ENCODE data around the gene MOK. TPM values are rescaled to one million over a fixed set of nuclear protein-coding genes. Genes with fewer than 3 reads are reported as not detected.

MOK gene
- total and polyA plus RNA-seq, 2 donors: 2.9 to 9.0 TPM

DNA sequence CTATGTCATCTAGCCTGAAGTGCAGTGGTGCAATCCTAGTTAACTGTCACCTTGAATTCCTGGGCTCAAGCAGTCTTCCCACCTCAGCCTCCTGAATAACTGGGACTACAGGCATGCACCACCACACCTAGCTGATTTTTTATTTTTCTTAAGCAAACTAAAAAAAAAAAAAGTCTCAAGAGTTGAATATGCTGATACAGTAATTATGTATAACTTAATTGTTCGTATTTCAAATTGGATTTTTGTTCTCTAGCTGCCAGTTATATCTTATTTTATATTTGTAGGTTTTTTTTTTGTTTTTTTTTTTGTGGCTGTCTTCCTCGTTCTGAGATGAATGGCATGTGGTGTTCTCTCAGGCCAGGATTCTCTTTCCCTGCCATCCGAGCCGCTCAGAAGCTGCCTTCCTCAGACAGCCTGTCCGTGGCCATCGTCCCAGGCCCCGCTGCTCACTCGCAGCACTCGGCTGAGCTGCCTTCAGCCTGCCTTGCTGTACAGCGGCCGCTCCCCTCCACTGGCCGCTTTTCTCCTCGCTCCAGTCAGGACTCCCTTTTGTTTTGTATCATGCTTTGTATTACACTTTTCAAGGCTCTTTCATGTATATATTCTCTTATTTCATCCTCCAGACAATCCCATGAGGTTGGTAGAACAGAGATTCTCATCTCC lies 112.0 kb downstream of the MOK start:
- H3K27me3 ChIP-seq (ENCODE audit: control insufficient read depth in 2 of 2, insufficient read depth in 1 of 2, low read length in 1 of 2): no peaks in the 10 kb centered on the region
- peaks cover 24 to 30% of the 10 kb centered on the region in 2 donors for H3K36me3 ChIP-seq (ENCODE audit: control insufficient read depth in 2 of 2, insufficient read depth in 2 of 2, low read length in 1 of 2)
- WGBS: 97% methylated on average over 13 of the region's 13 CpGs
- DNase-seq (ENCODE audit: low read depth in 6 of 9, low spot score in 9 of 9): no peak
- no peak overlapping the region for H3K4me3 ChIP-seq (ENCODE audit: low read length in 2 of 2)
- no peak overlapping the region for H3K27ac ChIP-seq (ENCODE audit: low read depth in 1 of 2, low read length in 1 of 2)
- H3K9me3 ChIP-seq (ENCODE audit: control insufficient read depth in 2 of 2, insufficient read depth in 1 of 2, low read length in 1 of 2): no peaks in the 10 kb centered on the region
- H3K4me1 ChIP-seq (ENCODE audit: control insufficient read depth in 2 of 2, insufficient read depth in 2 of 2, low read length in 2 of 2): peaks cover 0 to 15% of the 10 kb centered on the region in 2 donors

DNA sequence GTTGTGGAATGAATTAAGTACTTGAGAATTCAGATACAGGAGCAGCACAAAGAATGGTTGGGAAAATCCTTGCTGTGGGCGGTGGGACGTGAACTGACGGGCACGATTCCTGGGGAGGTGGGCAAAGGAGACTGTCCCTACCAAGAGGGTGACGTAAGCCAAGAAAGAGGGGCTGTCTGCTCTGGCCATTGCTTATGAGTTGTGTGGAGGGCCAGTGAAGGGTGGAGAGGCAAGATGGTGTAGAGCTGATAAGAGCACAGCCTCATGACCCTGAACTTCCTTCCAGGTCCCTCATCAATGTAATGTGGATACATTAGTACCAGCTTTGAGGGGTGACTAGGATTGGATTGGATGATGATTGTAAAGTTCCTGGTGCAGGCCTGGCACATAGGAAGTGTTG lies 115.1 kb downstream of the MOK start:
- H3K9me3 ChIP-seq (ENCODE audit: control insufficient read depth in 2 of 2, insufficient read depth in 1 of 2, low read length in 1 of 2): no peaks in the 10 kb centered on the region
- over 99% methylated on average over 5 of the region's 5 CpGs for WGBS
- H3K4me3 ChIP-seq (ENCODE audit: low read length in 2 of 2): no peak overlapping the region
- H3K27me3 ChIP-seq (ENCODE audit: control insufficient read depth in 2 of 2, insufficient read depth in 1 of 2, low read length in 1 of 2): no peaks in the 10 kb centered on the region
- H3K36me3 ChIP-seq (ENCODE audit: control insufficient read depth in 2 of 2, insufficient read depth in 2 of 2, low read length in 1 of 2): peaks cover 1% of the 10 kb centered on the region in 2 donors
- no peak overlapping the region for H3K27ac ChIP-seq (ENCODE audit: low read depth in 1 of 2, low read length in 1 of 2)
- DNase-seq (ENCODE audit: low read depth in 6 of 9, low spot score in 9 of 9): no peak
- H3K4me1 ChIP-seq (ENCODE audit: control insufficient read depth in 2 of 2, insufficient read depth in 2 of 2, low read length in 2 of 2): peaks cover 0 to 9% of the 10 kb centered on the region in 2 donors

DNA sequence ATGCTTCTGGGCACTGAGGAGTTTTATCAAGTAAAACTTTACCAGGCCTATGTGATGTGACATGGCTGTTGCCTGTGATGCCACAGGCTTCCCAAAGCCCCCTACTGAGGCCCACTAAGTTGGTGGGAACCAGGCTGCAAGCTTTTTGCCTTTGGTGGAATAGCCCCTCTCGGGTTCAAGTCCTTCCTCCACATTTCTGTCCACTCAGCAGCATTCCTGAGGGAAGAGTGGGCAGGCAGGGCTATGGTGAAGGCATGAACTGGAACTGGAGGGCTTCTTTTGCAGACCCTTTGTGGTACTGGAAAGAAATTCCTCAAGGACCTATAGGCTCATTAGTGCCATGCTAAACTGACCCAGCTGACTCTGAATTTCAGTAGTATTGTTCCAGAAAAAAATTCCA lies 116.8 kb downstream of the MOK start:
- H3K27ac ChIP-seq (ENCODE audit: low read depth in 1 of 2, low read length in 1 of 2): no peak overlapping the region
- no peaks in the 10 kb centered on the region for H3K9me3 ChIP-seq (ENCODE audit: control insufficient read depth in 2 of 2, insufficient read depth in 1 of 2, low read length in 1 of 2)
- no peak for DNase-seq (ENCODE audit: low read depth in 6 of 9, low spot score in 9 of 9)
- no peaks in the 10 kb centered on the region for H3K27me3 ChIP-seq (ENCODE audit: control insufficient read depth in 2 of 2, insufficient read depth in 1 of 2, low read length in 1 of 2)
- WGBS: 96% methylated on average over 1 of the region's 1 CpG
- no peak overlapping the region for H3K4me3 ChIP-seq (ENCODE audit: low read length in 2 of 2)
- no peaks in the 10 kb centered on the region for H3K36me3 ChIP-seq (ENCODE audit: control insufficient read depth in 2 of 2, insufficient read depth in 2 of 2, low read length in 1 of 2)
- H3K4me1 ChIP-seq (ENCODE audit: control insufficient read depth in 2 of 2, insufficient read depth in 2 of 2, low read length in 2 of 2): peaks cover 0 to 9% of the 10 kb centered on the region in 2 donors

DNA sequence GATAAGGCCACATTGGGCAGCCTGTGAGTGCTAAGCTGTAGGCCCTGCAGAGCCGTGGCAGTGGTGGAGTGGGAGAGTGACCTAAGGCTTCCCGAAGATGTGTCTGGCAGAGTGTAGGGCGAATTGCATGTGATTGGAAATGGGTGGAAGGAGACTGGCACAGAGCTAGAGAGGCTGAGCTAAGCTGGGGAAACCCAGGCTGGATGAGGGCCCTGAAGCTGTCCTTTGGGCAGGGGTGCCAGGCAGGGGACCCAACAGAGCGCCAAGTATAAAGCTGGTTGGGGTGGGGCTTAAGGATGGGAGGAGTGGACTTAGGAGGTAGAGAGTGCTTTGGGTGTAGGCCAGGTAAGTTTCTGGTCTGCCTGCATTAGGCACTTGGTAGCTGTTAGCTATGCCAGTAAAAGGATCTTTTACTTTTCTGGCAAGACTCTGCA lies 117.4 kb downstream of the MOK start:
- H3K27ac ChIP-seq (ENCODE audit: low read depth in 1 of 2, low read length in 1 of 2): no peak overlapping the region
- H3K36me3 ChIP-seq (ENCODE audit: control insufficient read depth in 2 of 2, insufficient read depth in 2 of 2, low read length in 1 of 2): no peaks in the 10 kb centered on the region
- H3K27me3 ChIP-seq (ENCODE audit: control insufficient read depth in 2 of 2, insufficient read depth in 1 of 2, low read length in 1 of 2): no peaks in the 10 kb centered on the region
- no peaks in the 10 kb centered on the region for H3K9me3 ChIP-seq (ENCODE audit: control insufficient read depth in 2 of 2, insufficient read depth in 1 of 2, low read length in 1 of 2)
- H3K4me3 ChIP-seq (ENCODE audit: low read length in 2 of 2): no peak overlapping the region
- no peak for DNase-seq (ENCODE audit: low read depth in 6 of 9, low spot score in 9 of 9)
- 99% methylated on average over 4 of the region's 4 CpGs for WGBS
- peaks cover 0 to 9% of the 10 kb centered on the region in 2 donors for H3K4me1 ChIP-seq (ENCODE audit: control insufficient read depth in 2 of 2, insufficient read depth in 2 of 2, low read length in 2 of 2)

DNA sequence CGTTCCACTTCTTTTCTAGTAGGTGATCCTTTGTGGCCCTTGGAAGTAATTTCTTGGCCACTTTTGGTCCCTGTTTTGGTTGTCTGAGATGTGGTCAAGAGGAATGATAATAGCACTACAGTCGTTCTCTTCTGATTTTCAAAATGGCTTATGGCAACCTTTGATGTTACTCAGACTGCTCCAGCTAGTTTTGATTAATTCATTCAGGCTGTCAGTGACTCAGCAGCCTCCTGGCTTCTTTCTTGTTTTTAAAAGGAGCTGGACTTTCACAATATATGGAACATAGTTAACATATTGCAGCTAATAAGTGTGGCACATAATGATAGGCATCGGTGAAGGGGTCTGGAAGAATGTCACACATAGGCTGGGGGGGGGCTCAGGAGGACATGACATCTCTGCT lies 117.9 kb downstream of the MOK start:
- H3K4me3 ChIP-seq (ENCODE audit: low read length in 2 of 2): no peak overlapping the region
- H3K4me1 ChIP-seq (ENCODE audit: control insufficient read depth in 2 of 2, insufficient read depth in 2 of 2, low read length in 2 of 2): peaks cover 0 to 9% of the 10 kb centered on the region in 2 donors
- no peaks in the 10 kb centered on the region for H3K36me3 ChIP-seq (ENCODE audit: control insufficient read depth in 2 of 2, insufficient read depth in 2 of 2, low read length in 1 of 2)
- DNase-seq (ENCODE audit: low read depth in 6 of 9, low spot score in 9 of 9): no peak
- no peak overlapping the region for H3K27ac ChIP-seq (ENCODE audit: low read depth in 1 of 2, low read length in 1 of 2)
- 92% methylated on average over 3 of the region's 3 CpGs for WGBS
- H3K9me3 ChIP-seq (ENCODE audit: control insufficient read depth in 2 of 2, insufficient read depth in 1 of 2, low read length in 1 of 2): no peaks in the 10 kb centered on the region
- H3K27me3 ChIP-seq (ENCODE audit: control insufficient read depth in 2 of 2, insufficient read depth in 1 of 2, low read length in 1 of 2): no peaks in the 10 kb centered on the region

DNA sequence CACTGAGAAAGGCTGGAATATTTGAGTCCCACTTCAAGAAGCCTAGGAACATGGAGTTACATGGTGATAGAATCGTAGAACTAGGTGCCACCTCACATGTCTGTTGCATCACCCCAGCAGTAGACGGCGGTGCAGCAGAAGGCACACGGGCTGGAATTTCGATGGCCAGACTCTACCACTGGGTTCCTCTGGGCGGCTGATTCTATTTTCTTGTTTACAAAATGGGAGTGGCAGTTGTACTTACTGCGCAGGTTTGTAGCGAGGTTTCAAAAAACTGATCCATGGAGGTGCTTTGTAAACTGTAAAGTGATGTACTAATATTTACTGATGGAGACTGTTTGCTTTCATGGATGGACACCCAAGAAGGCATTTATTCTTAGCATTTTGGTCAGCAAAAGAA lies 119.6 kb downstream of the MOK start:
- Histone ChIP-seq H3K4me1 (ENCODE audit: control insufficient read depth in 2 of 2, insufficient read depth in 2 of 2, low read length in 2 of 2) (peaks cover 0 to 9% of the 10 kb centered on the region in 2 donors), H3K4me3 (ENCODE audit: low read length in 2 of 2) (no peak overlapping the region), H3K27me3 (ENCODE audit: control insufficient read depth in 2 of 2, insufficient read depth in 1 of 2, low read length in 1 of 2) (no peaks in the 10 kb centered on the region), H3K9me3 (ENCODE audit: control insufficient read depth in 2 of 2, insufficient read depth in 1 of 2, low read length in 1 of 2) (no peaks in the 10 kb centered on the region), H3K27ac (ENCODE audit: low read depth in 1 of 2, low read length in 1 of 2) (no peak overlapping the region), H3K36me3 (ENCODE audit: control insufficient read depth in 2 of 2, insufficient read depth in 2 of 2, low read length in 1 of 2) (no peaks in the 10 kb centered on the region)
- WGBS: 97% methylated on average over 8 of the region's 8 CpGs
- DNase-seq (ENCODE audit: low read depth in 6 of 9, low spot score in 9 of 9): no peak

DNA sequence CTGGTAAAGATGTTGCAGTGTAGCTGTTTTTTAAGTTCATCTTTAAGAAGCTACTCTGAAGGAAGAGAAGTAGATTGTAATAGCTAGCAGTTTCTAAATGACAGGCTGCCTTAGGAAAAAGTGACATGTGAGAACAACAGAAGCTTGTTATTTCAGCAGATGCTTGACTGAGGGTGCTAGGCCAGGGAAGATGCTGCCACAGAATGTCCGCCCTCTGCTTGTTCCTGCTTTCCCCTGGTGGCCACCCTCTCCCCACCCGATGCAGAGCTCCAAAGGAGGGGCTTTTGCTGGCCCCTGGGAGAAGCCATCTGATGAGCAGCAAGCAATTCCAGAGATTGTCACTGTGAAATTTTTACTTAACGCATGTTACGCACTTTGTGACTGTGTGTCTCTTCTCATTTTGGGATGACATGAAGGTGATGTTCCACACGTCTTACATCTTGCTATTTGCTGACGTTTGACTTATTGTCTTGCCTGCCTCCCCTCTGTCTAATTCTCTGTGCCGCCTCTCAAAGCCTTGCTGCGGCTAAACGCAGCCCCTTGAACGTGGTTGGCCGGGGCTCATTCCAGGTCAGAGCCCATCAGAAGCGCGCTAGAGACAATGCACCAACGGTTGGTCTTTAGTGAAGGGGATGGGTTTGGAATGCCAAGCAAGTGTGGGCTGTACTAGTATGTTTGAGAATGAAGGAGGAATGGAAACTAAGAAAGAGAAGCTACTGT lies 120.5 kb downstream of the MOK start:
- no peaks in the 10 kb centered on the region for H3K9me3 ChIP-seq (ENCODE audit: control insufficient read depth in 2 of 2, insufficient read depth in 1 of 2, low read length in 1 of 2)
- WGBS: 96% methylated on average over 14 of the region's 14 CpGs
- H3K27me3 ChIP-seq (ENCODE audit: control insufficient read depth in 2 of 2, insufficient read depth in 1 of 2, low read length in 1 of 2): no peaks in the 10 kb centered on the region
- no peak for DNase-seq (ENCODE audit: low read depth in 6 of 9, low spot score in 9 of 9)
- H3K4me3 ChIP-seq (ENCODE audit: low read length in 2 of 2): no peak overlapping the region
- no peaks in the 10 kb centered on the region for H3K36me3 ChIP-seq (ENCODE audit: control insufficient read depth in 2 of 2, insufficient read depth in 2 of 2, low read length in 1 of 2)
- no peak overlapping the region for H3K27ac ChIP-seq (ENCODE audit: low read depth in 1 of 2, low read length in 1 of 2)
- H3K4me1 ChIP-seq (ENCODE audit: control insufficient read depth in 2 of 2, insufficient read depth in 2 of 2, low read length in 2 of 2): peaks cover 0 to 9% of the 10 kb centered on the region in 2 donors

DNA sequence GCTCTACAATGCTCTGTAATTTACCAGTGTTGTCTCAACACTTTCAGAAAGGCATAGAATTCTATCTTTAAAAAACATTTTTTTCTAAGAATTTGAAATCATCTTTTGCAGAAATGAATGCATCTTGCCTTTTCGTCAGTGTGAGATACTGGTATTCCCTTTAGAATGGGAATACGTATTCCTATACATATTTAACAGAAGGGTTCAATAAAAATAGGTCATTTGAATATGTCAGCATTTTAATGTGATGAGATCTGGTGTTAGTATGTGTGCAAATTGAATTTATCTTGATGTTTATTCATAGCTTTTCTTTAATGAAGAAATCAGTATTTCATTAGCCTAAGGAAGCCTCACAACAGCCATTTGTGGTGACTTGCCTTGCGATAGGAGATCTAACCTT lies 121.1 kb downstream of the MOK start:
- Histone ChIP-seq H3K36me3 (ENCODE audit: control insufficient read depth in 2 of 2, insufficient read depth in 2 of 2, low read length in 1 of 2) (no peaks in the 10 kb centered on the region), H3K4me3 (ENCODE audit: low read length in 2 of 2) (no peak overlapping the region), H3K9me3 (ENCODE audit: control insufficient read depth in 2 of 2, insufficient read depth in 1 of 2, low read length in 1 of 2) (no peaks in the 10 kb centered on the region), H3K27ac (ENCODE audit: low read depth in 1 of 2, low read length in 1 of 2) (no peak overlapping the region), H3K4me1 (ENCODE audit: control insufficient read depth in 2 of 2, insufficient read depth in 2 of 2, low read length in 2 of 2) (peaks cover 0 to 9% of the 10 kb centered on the region in 2 donors), H3K27me3 (ENCODE audit: control insufficient read depth in 2 of 2, insufficient read depth in 1 of 2, low read length in 1 of 2) (no peaks in the 10 kb centered on the region)
- WGBS: 98% methylated on average over 3 of the region's 3 CpGs
- no peak for DNase-seq (ENCODE audit: low read depth in 6 of 9, low spot score in 9 of 9)

DNA sequence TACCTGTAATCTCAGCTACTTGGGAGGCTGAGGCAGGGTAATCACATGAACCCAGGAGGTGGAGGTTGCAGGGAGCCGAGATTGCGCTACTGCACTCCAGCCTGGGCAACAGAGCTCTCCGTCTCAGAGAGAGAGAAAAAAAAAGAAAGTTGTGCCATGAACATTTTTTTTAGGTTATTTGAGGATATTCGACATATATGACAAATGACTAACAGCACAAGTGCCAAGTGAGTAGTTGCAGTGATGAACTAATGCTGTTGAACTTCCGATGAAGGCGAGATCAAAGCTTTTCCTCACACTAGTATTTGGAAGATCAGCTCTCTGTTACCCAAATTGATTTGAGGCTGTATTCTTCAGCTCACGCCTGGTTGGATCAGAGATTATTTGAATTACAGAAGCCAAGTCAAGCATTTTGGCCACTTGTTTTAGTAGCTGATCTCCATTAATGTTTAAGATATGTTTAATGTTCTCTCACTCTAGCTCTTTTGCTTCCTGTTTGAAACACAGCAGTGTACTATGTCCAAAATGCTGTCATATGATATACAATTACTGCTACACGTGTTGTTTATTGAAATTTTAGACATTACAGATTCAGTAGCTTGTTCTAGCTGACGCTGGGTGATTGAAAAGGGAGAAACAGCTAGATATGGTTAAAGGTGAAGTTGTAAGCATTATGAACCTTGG lies 121.9 kb downstream of the MOK start:
- Histone ChIP-seq H3K36me3 (ENCODE audit: control insufficient read depth in 2 of 2, insufficient read depth in 2 of 2, low read length in 1 of 2) (peaks cover 0 to 3% of the 10 kb centered on the region in 2 donors), H3K27me3 (ENCODE audit: control insufficient read depth in 2 of 2, insufficient read depth in 1 of 2, low read length in 1 of 2) (no peaks in the 10 kb centered on the region), H3K4me3 (ENCODE audit: low read length in 2 of 2) (no peak overlapping the region), H3K27ac (ENCODE audit: low read depth in 1 of 2, low read length in 1 of 2) (no peak overlapping the region), H3K4me1 (ENCODE audit: control insufficient read depth in 2 of 2, insufficient read depth in 2 of 2, low read length in 2 of 2) (peaks cover 0 to 7% of the 10 kb centered on the region in 2 donors), H3K9me3 (ENCODE audit: control insufficient read depth in 2 of 2, insufficient read depth in 1 of 2, low read length in 1 of 2) (no peaks in the 10 kb centered on the region)
- WGBS: 95% methylated on average over 9 of the region's 9 CpGs
- no peak for DNase-seq (ENCODE audit: low read depth in 6 of 9, low spot score in 9 of 9)
